HepG2 (cell line): ENCODE results near the gene ATP11B. TPM values are rescaled to one million over a fixed set of nuclear protein-coding genes. Genes with fewer than 3 reads are reported as not detected.

ENCODE experiments used
- ATAC-seq: fragments of 200-7000 bp; cut with Tn5 transposase; 3 replicates; pipeline ENCODE4 v1.9.1; 2020; ENCODE audit warnings: mild to moderate bottlenecking, moderate library complexity
- BruUV-seq: library from RNA; stranded (reverse); fragments of 400-500 nt; replicated peaks from 2 replicates; lab custom pipeline; 2021; lab: Mats Ljungman, UMichigan
- CTCF ChIA-PET: fragments of 300-600 bp; formaldehyde crosslinking; extraction: SDS; loops from one replicate; lab custom pipeline; 2021; ENCODE audit warnings: low total read pairs, inconsistent platforms, low intra/inter-chr PET ratio; lab: Yijun Ruan, JAX
- POLR2A ChIA-PET: fragments of 350-600 bp; sonication (Branson Sonifier 250); formaldehyde crosslinking; loops from one replicate; lab custom pipeline; 2020; ENCODE audit warnings: antibody characterized with exemption, inconsistent platforms; lab: Yijun Ruan, JAX
- DNase-seq: peaks from one replicate; pipeline ENCODE4 v3.0.0-alpha.2; 2015; ENCODE audit warnings: low spot score
- FAIRE-seq: peaks from 3 replicates; lab custom pipeline; 2011; peaks lifted over from hg19 to GRCh38; lab: Jason Lieb, UNC
- H2AFZ ChIP-seq: one replicate; pipeline ENCODE4 v1.6.1; 2011; ENCODE audit warnings: low read length, inconsistent platforms
- H3K27ac ChIP-seq: fragments of 300-600 bp; 3 replicates; pipeline ENCODE4 v1.8.0; 2011; ENCODE audit warnings: mixed run types, mild to moderate bottlenecking, mixed read lengths, low read length, inconsistent platforms; ENCODE audit not compliant: insufficient read depth; ENCODE audit errors: extremely low read length
- H3K27me3 ChIP-seq, 2 experiments: fragments of 200-600 bp in 1 of 2; 2 replicates in 1 of 2; 3 replicates in 1 of 2; pipeline versions ENCODE4 v1.6.0 to v1.8.0; 2011; ENCODE audit warnings: low read length in 2 of 2, mild to moderate bottlenecking in 2 of 2, moderate library complexity in 2 of 2, inconsistent platforms in 1 of 2; ENCODE audit not compliant: insufficient read depth in 2 of 2, control insufficient read depth in 1 of 2
- H3K36me3 ChIP-seq, 2 experiments: fragments of 200-600 bp in 1 of 2; replicated peaks in 1 of 2; 2 replicates in 1 of 2; 3 replicates in 1 of 2; pipeline versions ENCODE4 v1.5.1 to v1.8.0; 2011; ENCODE audit warnings: low read length in 2 of 2, inconsistent platforms in 1 of 2; ENCODE audit not compliant: insufficient read depth in 2 of 2, control insufficient read depth in 1 of 2
- H3K4me1 ChIP-seq: 2 replicates; pipeline ENCODE4 v1.5.1; 2012; ENCODE audit warnings: low read length, inconsistent platforms; ENCODE audit not compliant: insufficient read depth
- H3K4me2 ChIP-seq: 2 replicates; pipeline ENCODE4 v1.6.0; 2011; ENCODE audit warnings: low read depth, low read length, inconsistent platforms
- H3K4me3 ChIP-seq, 3 experiments: fragments of 200-600 bp in 1 of 3; sonication (generic), shearing (Covaris generic) in 1 of 3; replicated peaks in 1 of 3; 2 replicates each; pipeline ENCODE4 v1.5.1; 2011 to 2016; ENCODE audit warnings: low read length in 3 of 3, inconsistent platforms in 2 of 3, low read depth in 2 of 3, mild to moderate bottlenecking in 2 of 3, control low read depth in 1 of 3, mixed read lengths in 1 of 3; ENCODE audit not compliant: insufficient read depth in 1 of 3
- H3K79me2 ChIP-seq: one replicate; pipeline ENCODE4 v1.6.1; 2011; ENCODE audit warnings: low read length, inconsistent platforms; ENCODE audit not compliant: insufficient read depth
- H3K9ac ChIP-seq: 2 replicates; pipeline ENCODE4 v1.6.0; 2011; ENCODE audit warnings: mild to moderate bottlenecking, low read depth, low read length, inconsistent platforms; ENCODE audit not compliant: insufficient read depth
- H3K9me3 ChIP-seq: 2 replicates; pipeline ENCODE4 v1.5.1; 2012; ENCODE audit warnings: mild to moderate bottlenecking, low read length
- H4K20me1 ChIP-seq: 2 replicates; pipeline ENCODE4 v1.6.0; 2011; ENCODE audit warnings: inconsistent platforms, mild to moderate bottlenecking, low read length, moderate library complexity; ENCODE audit not compliant: insufficient read depth
- CSRNP1 ChIP-seq: sonication (generic); formaldehyde crosslinking; IDR thresholded peaks from 2 replicates; pipeline ENCODE4 v1.8.1; 2023; ENCODE audit warnings: mild to moderate bottlenecking, missing genetic modification reagents
- GMEB2 ChIP-seq: IDR thresholded peaks from 2 replicates; pipeline ENCODE4 v1.6.1; 2016; ENCODE audit warnings: missing biosample characterization, missing genetic modification reagents, low read depth
- KAT7 ChIP-seq: IDR thresholded peaks from 2 replicates; pipeline ENCODE4 v1.6.1; 2018; ENCODE audit warnings: borderline replicate concordance, missing compliant biosample characterization
- KLF9 ChIP-seq: IDR thresholded peaks from 2 replicates; pipeline ENCODE4 v1.6.1; 2016; ENCODE audit warnings: low read depth
- MAF1 ChIP-seq: sonication (generic); formaldehyde crosslinking; IDR thresholded peaks from 2 replicates; pipeline ENCODE4 v1.5.0; 2020; ENCODE audit warnings: missing genetic modification reagents, borderline replicate concordance
- MEF2D ChIP-seq: sonication (generic); formaldehyde crosslinking; IDR thresholded peaks from 2 replicates; pipeline ENCODE4 v1.5.1; 2020; ENCODE audit warnings: mild to moderate bottlenecking, missing genetic modification reagents
- MIER2 ChIP-seq: IDR thresholded peaks from 2 replicates; pipeline ENCODE4 v1.6.1; 2016; ENCODE audit warnings: missing biosample characterization, missing genetic modification reagents
- MYNN ChIP-seq: sonication (generic); formaldehyde crosslinking; IDR thresholded peaks from 2 replicates; pipeline ENCODE4 v1.4.0; 2020; ENCODE audit warnings: mild to moderate bottlenecking, low read depth, missing genetic modification reagents
- PAWR ChIP-seq: sonication (generic); formaldehyde crosslinking; IDR thresholded peaks from 2 replicates; pipeline ENCODE4 v1.4.0; 2020; ENCODE audit warnings: missing genetic modification reagents, mild to moderate bottlenecking, borderline replicate concordance
- PHF20 ChIP-seq: sonication (generic); formaldehyde crosslinking; IDR thresholded peaks from 2 replicates; pipeline ENCODE4 v1.5.0; 2020; ENCODE audit warnings: mild to moderate bottlenecking, missing genetic modification reagents
- RFXAP ChIP-seq: sonication (generic); formaldehyde crosslinking; IDR thresholded peaks from 2 replicates; pipeline ENCODE4 v1.4.0; 2020; ENCODE audit warnings: missing genetic modification reagents, borderline replicate concordance
- ZIK1 ChIP-seq: sonication (generic); formaldehyde crosslinking; IDR thresholded peaks from 2 replicates; pipeline ENCODE4 v1.5.0; 2020; ENCODE audit warnings: mild to moderate bottlenecking, low read depth, missing genetic modification reagents, borderline replicate concordance
- ZNF317 ChIP-seq: sonication (generic); formaldehyde crosslinking; IDR thresholded peaks from 2 replicates; pipeline ENCODE4 v1.5.0; 2020; ENCODE audit warnings: mild to moderate bottlenecking, missing genetic modification reagents
- ZNF580 ChIP-seq: IDR thresholded peaks from 2 replicates; pipeline ENCODE4 v1.6.1; 2016; ENCODE audit warnings: low read depth, borderline replicate concordance
- ZNF598 ChIP-seq: sonication (generic); formaldehyde crosslinking; IDR thresholded peaks from 2 replicates; pipeline ENCODE4 v1.5.1; 2020; ENCODE audit warnings: mild to moderate bottlenecking, missing genetic modification reagents, borderline replicate concordance
- ZNF644 ChIP-seq: IDR thresholded peaks from 2 replicates; pipeline ENCODE4 v1.6.1; 2016; ENCODE audit warnings: low read depth
- WGBS: methylation state at CpG from one replicate; pipeline ENCODE4 v1.1.6; 2017; ENCODE audit warnings: low lambda C conversion rate; 5-methylcytosine and 5-hydroxymethylcytosine counted together
- in situ Hi-C: cut with HindIII; loops from 2 replicates; pipeline ENCODE4 v1.10.0; 2017; ENCODE audit warnings: low pct_unique_long_range_greater_than_20kb; ENCODE audit not compliant: extremely low pct_ligation_motif_present
- intact Hi-C: fragments of 100-400 bp; cut with micrococcal nuclease; formaldehyde crosslinking; loops from one replicate; pipeline ENCODE4 v1.10.0; 2022; ENCODE audit not compliant: unreplicated experiment
- polyA plus RNA-seq, 8 experiments: library from polyadenylated mRNA; depleted of rRNA in 3 of 8; stranded (reverse) in 7 of 8; unstranded in 1 of 8; fragments of >200 nt; fragmentation: Illumina TruSeq in 4 of 8; extraction: Trizol in 4 of 8; gene quantifications; 2 replicates each; pipeline versions ENCODE4 v1.2.1 to v1.2.3, GENCODE V29; 2011 to 2016; ENCODE audit warnings: low read depth in 4 of 8, missing spikeins in 1 of 8, mixed read lengths in 1 of 8; ENCODE audit not compliant: insufficient read depth in 1 of 8
- total RNA-seq, 5 experiments: library from RNA; depleted of rRNA; stranded (reverse); fragments of >200 nt; fragmentation: Illumina TruSeq; extraction: Trizol; gene quantifications; 2 replicates each; pipeline ENCODE4 v1.2.3, GENCODE V29; 2016; ENCODE audit warnings: low read depth in 1 of 5

Gene ATP11B
- total and polyA plus RNA-seq, 2 of the 13 experiments (the other 11 are each of a cell fraction or from before 2014, with no cell fraction given) = 10.1 to 22.9 TPM

- 96% methylated on average over 1 of the region's 1 CpG for WGBS
- BruUV-seq = no TSS peak
- Histone ChIP-seq H4K20me1 (no peaks in the 10 kb centered on the region), H3K27ac (no peak overlapping the region), H3K4me1 (no peaks in the 10 kb centered on the region), H3K36me3 (peaks cover 1 to 2% of the 10 kb centered on the region in 2 experiments; a peak in 2 of 5 replicates), H3K79me2 (no peaks in the 10 kb centered on the region), H3K9ac (no peak overlapping the region), H3K4me2 (no peak overlapping the region), H3K27me3 (no peaks in the 10 kb centered on the region), H2AFZ (no peak overlapping the region), H3K4me3 (no peak overlapping the region), H3K9me3 (no peaks in the 10 kb centered on the region)
- TF ChIP-seq ZIK1 (CRISPR knock-in tag) (no peak), KAT7 (CRISPR knock-in tag) (no peak), MIER2 (CRISPR knock-in tag) (no peak)
- ChIA-PET CTCF (no interaction called here), POLR2A (no interaction called here)
- FAIRE-seq (no peak), DNase-seq (no peak), ATAC-seq (no peak)
- in situ Hi-C loops = no loop called here
- intact Hi-C loops = no loop called here
Measured at GRCh38 chr3:182879031-182879611, 85.8 kb downstream of the ATP11B start.

- BruUV-seq = no TSS peak
Measured at GRCh38 chr3:182886497-182886896, 93.2 kb downstream of the ATP11B start.

More at GRCh38 chr3:182886497-182886896, 93.2 kb downstream of the ATP11B start:
- Histone ChIP-seq H3K4me1 (no peaks in the 10 kb centered on the region), H4K20me1 (no peaks in the 10 kb centered on the region), H3K9ac (no peak overlapping the region)
- intact Hi-C loops = no loop called here
- CTCF ChIA-PET = no interaction called here
- in situ Hi-C loops = no loop called here
- ATAC-seq = no peak
- no peak for DNase-seq
- TF ChIP-seq RFXAP (CRISPR knock-in tag) (no peak), ZNF644 (CRISPR knock-in tag) (no peak), ZNF317 (CRISPR knock-in tag) (no peak), MYNN (no peak), MAF1 (CRISPR knock-in tag) (no peak), KAT7 (CRISPR knock-in tag) (no peak), GMEB2 (no peak), CSRNP1 (no peak), ZNF598 (CRISPR knock-in tag) (no peak), PAWR (CRISPR knock-in tag) (no peak), PHF20 (CRISPR knock-in tag) (no peak), ZNF580 (no peak), KLF9 (CRISPR knock-in tag) (no peak), MEF2D (CRISPR knock-in tag) (no peak)
- TF ChIP-seq, all 625 proteins: peak for 0
- POLR2A ChIA-PET = no interaction called here
- Histone ChIP-seq H3K4me3 (no peak overlapping the region), H3K9me3 (no peaks in the 10 kb centered on the region), H2AFZ (no peak overlapping the region), H3K27me3 (no peaks in the 10 kb centered on the region), H3K79me2 (no peaks in the 10 kb centered on the region), H3K4me2 (no peak overlapping the region), H3K27ac (no peak overlapping the region), H3K36me3 (no peaks in the 10 kb centered on the region)
- no peak for FAIRE-seq
